HepG2 (cell line): ENCODE results near the gene ATP13A3.

Experiments
- CTCF ChIP-seq: sonication (generic); formaldehyde crosslinking; IDR thresholded peaks from 2 replicates; pipeline ENCODE4 v1.5.0; 2020; ENCODE audit warnings: mild to moderate bottlenecking, missing genetic modification reagents, moderate library complexity
- EZH2 ChIP-seq: conservative IDR thresholded peaks from 2 replicates; pipeline ENCODE4 v1.6.1; 2012; ENCODE audit warnings: mild to moderate bottlenecking, low read depth, low read length, moderate library complexity
- FOXM1 ChIP-seq: sonication (generic); formaldehyde crosslinking; IDR thresholded peaks from 2 replicates; pipeline ENCODE4 v1.5.0; 2020; ENCODE audit warnings: missing genetic modification reagents
- IRF9 ChIP-seq: sonication (generic); formaldehyde crosslinking; IDR thresholded peaks from 2 replicates; pipeline ENCODE4 v1.8.0; 2022; ENCODE audit warnings: missing genetic modification reagents, mild to moderate bottlenecking, borderline replicate concordance
- MAX ChIP-seq: IDR thresholded peaks from 2 replicates; pipeline ENCODE4 v1.6.1; 2012; ENCODE audit warnings: inconsistent platforms

- TF ChIP-seq CTCF (CRISPR knock-in tag): no peak
- peak; percentile 34; the same call in 1 of the 2 replicates for TF ChIP-seq MAX
- no peak for TF ChIP-seq IRF9 (CRISPR knock-in tag)
- no peak for TF ChIP-seq EZH2
- TF ChIP-seq FOXM1 (CRISPR knock-in tag): no peak
These were observed 26.2 kb upstream of the ATP13A3 start for GRCh38 chr3:194512895-194513601.
